GM12878 (cell line): Measurements from ENCODE around the gene SEC16A. TPM values are rescaled to one million over a fixed set of nuclear protein-coding genes. Genes with fewer than 3 reads are reported as not detected.

ENCODE experiments used
- ATAC-seq: fragments of 200-7000 bp; cut with Tn5 transposase; 3 replicates; pipeline ENCODE4 v1.9.1; 2020; ENCODE audit warnings: mild to moderate bottlenecking, moderate library complexity
- BruUV-seq: library from RNA; stranded (reverse); fragments of 400-500 nt; replicated peaks from 2 replicates; lab custom pipeline; 2021; lab: Mats Ljungman, UMichigan
- CTCF ChIA-PET: fragments of 300-600 bp; sonication (Branson Sonifier 250); formaldehyde crosslinking; extraction: SDS; loops from one replicate; lab custom pipeline; 2021; ENCODE audit warnings: inconsistent platforms; lab: Yijun Ruan, JAX
- POLR2A ChIA-PET: fragments of 350-600 bp; formaldehyde crosslinking; extraction: SDS; loops from one replicate; lab custom pipeline; 2021; ENCODE audit warnings: inconsistent platforms; lab: Charles Lee
- RAD21 ChIA-PET: fragments of 300-600 bp; sonication (Branson Sonifier 250); formaldehyde crosslinking; loops from one replicate; lab custom pipeline; 2023; ENCODE audit warnings: antibody characterized with exemption; ENCODE audit not compliant: unreplicated experiment; lab: Charles Lee
- SMC1A ChIA-PET: fragments of 300-600 bp; sonication (Branson Sonifier 250); formaldehyde crosslinking; loops from one replicate; lab custom pipeline; 2023; ENCODE audit not compliant: unreplicated experiment, uncharacterized antibody; lab: Charles Lee
- DNase-seq: peaks from one replicate; pipeline ENCODE4 v3.0.0-alpha.2; 2011; ENCODE audit warnings: low read depth, low spot score
- FAIRE-seq: peaks from 3 replicates; lab custom pipeline; 2011; peaks lifted over from hg19 to GRCh38; lab: Jason Lieb, UNC
- H2AFZ ChIP-seq: 2 replicates; pipeline ENCODE4 v1.6.0; 2011; ENCODE audit warnings: low read depth, low read length, control low read depth; ENCODE audit not compliant: control insufficient read depth
- H3K27ac ChIP-seq: 2 replicates; pipeline ENCODE4 v1.5.1; 2011; ENCODE audit warnings: control low read depth; ENCODE audit not compliant: control insufficient read depth, insufficient read depth
- H3K27me3 ChIP-seq, 2 experiments: replicated peaks in 1 of 2; 2 replicates each; pipeline versions ENCODE4 v1.6.0 to v1.6.1; 2011; ENCODE audit warnings: low read length in 1 of 2; ENCODE audit not compliant: control insufficient read depth in 2 of 2, insufficient read depth in 2 of 2
- H3K36me3 ChIP-seq, 2 experiments: 2 replicates each; pipeline ENCODE4 v1.5.1; 2011; ENCODE audit warnings: low read length in 1 of 2; ENCODE audit not compliant: control insufficient read depth in 2 of 2, insufficient read depth in 2 of 2
- H3K4me1 ChIP-seq: 2 replicates; pipeline ENCODE4 v1.6.1; 2011; ENCODE audit warnings: mild to moderate bottlenecking, low read length, moderate library complexity, mixed read lengths; ENCODE audit not compliant: control insufficient read depth, insufficient read depth
- H3K4me2 ChIP-seq: 2 replicates; pipeline ENCODE4 v1.6.0; 2011; ENCODE audit warnings: control low read depth; ENCODE audit not compliant: control insufficient read depth, insufficient read depth
- H3K4me3 ChIP-seq: fragments of 200-600 bp; sonication (generic); 2 replicates; pipeline ENCODE4 v1.5.1; 2016
- H3K79me2 ChIP-seq: 2 replicates; pipeline ENCODE4 v1.6.0; 2011; ENCODE audit warnings: low read length; ENCODE audit not compliant: control insufficient read depth, insufficient read depth
- H3K9ac ChIP-seq: 2 replicates; pipeline ENCODE4 v1.8.0; 2011; ENCODE audit warnings: low read length, control low read depth, mixed read lengths; ENCODE audit not compliant: control insufficient read depth, insufficient read depth
- H3K9me3 ChIP-seq: replicated peaks from 3 replicates; pipeline ENCODE4 v1.5.1; 2011; ENCODE audit warnings: mild to moderate bottlenecking, low read length; ENCODE audit not compliant: control insufficient read depth, insufficient read depth
- H4K20me1 ChIP-seq: 2 replicates; pipeline ENCODE4 v1.6.0; 2011; ENCODE audit not compliant: control insufficient read depth, insufficient read depth
- BACH1 ChIP-seq: fragments of 450-650 bp; IDR thresholded peaks from 2 replicates; pipeline ENCODE4 v1.6.1; 2017; ENCODE audit warnings: mild to moderate bottlenecking, borderline replicate concordance
- PML ChIP-seq: IDR thresholded peaks from 2 replicates; pipeline ENCODE4 v1.6.1; 2012; ENCODE audit warnings: low read length, inconsistent platforms
- POLR2AphosphoS5 ChIP-seq: IDR thresholded peaks from 2 replicates; pipeline ENCODE4 v1.6.1; 2011; ENCODE audit warnings: mild to moderate bottlenecking, low read length, inconsistent platforms
- RELB ChIP-seq: fragments of 450-650 bp; IDR thresholded peaks from 2 replicates; pipeline ENCODE4 v1.6.1; 2017; ENCODE audit warnings: low read depth, mild to moderate bottlenecking, moderate library complexity
- SREBF1 ChIP-seq: IDR thresholded peaks from 2 replicates; pipeline ENCODE4 v1.6.1; 2012; ENCODE audit warnings: mild to moderate bottlenecking, low read length
- ZNF622 ChIP-seq: fragments of 450-650 bp; IDR thresholded peaks from 2 replicates; pipeline ENCODE4 v1.6.1; 2017; ENCODE audit warnings: mild to moderate bottlenecking, inconsistent platforms
- WGBS: methylation state at CpG from one replicate; pipeline ENCODE4 v1.1.6; 2016; ENCODE audit warnings: low lambda C conversion rate; ENCODE audit not compliant: insufficient replicate concordance, insufficient coverage; ENCODE audit errors: missing lambda C conversion rate; 5-methylcytosine and 5-hydroxymethylcytosine counted together
- in situ Hi-C: fragments of 300-500 bp; cut with MboI; formaldehyde crosslinking; loops from 9 replicates; pipeline ENCODE4 v1.14.3; 2018; ENCODE audit warnings: mixed read lengths
- intact Hi-C: fragments of 100-400 bp; cut with micrococcal nuclease; formaldehyde crosslinking; loops from one replicate; pipeline ENCODE4 v1.14.2; 2022; ENCODE audit not compliant: unreplicated experiment
- polyA plus RNA-seq, 11 experiments: library from polyadenylated mRNA; depleted of rRNA in 4 of 11; unstranded in 6 of 11; stranded (reverse) in 5 of 11; fragments of >200 nt; fragmentation: Nextera tagmentation in 4 of 11; fragmentation: Illumina TruSeq in 1 of 11; extraction: Ambion mirVana in 4 of 11; extraction: Trizol in 1 of 11; gene quantifications; 1 replicate in 1 of 11; 2 replicates in 10 of 11; pipeline versions ENCODE4 v1.2.1 to v1.2.3, GENCODE V29; 2011 to 2016; ENCODE audit warnings: inconsistent platforms in 2 of 11, missing spikeins in 2 of 11, low read depth in 1 of 11
- total RNA-seq, 4 experiments: library from RNA; depleted of rRNA in 3 of 4; stranded (reverse); fragments of >200 nt in 3 of 4; fragmentation: Illumina TruSeq in 1 of 4; extraction: Trizol in 1 of 4; gene quantifications; 2 replicates each; pipeline versions ENCODE4 v1.2.1 to v1.2.3, GENCODE V29; 2013 to 2021
- TF ChIP-seq, protein P1 (sequence below): fragments of 450-650 bp; IDR thresholded peaks from 2 replicates; pipeline ENCODE4 v1.6.1; 2014; ENCODE audit warnings: mild to moderate bottlenecking

Gene SEC16A
- total and polyA plus RNA-seq, 10 of the 15 experiments (the other 5 are each of a cell fraction or from before 2014, with no cell fraction given) = 9.9 to 59.1 (median 21.7) TPM

GRCh38 chr9:136511144-136511669, 28.4 kb upstream of the SEC16A start:
- no peak for TF ChIP-seq POLR2AphosphoS5
- TF ChIP-seq PML = no peak
- no peak for TF ChIP-seq SREBF1
- TF ChIP-seq BACH1 = no peak
- ATAC-seq = no peak
- no peaks in the 10 kb centered on the region for H3K79me2 ChIP-seq
- in situ Hi-C loops = no loop called here
- no peaks in the 10 kb centered on the region for H3K27me3 ChIP-seq
- intact Hi-C loops = no loop called here
- no peak overlapping the region for H3K4me2 ChIP-seq
- H3K9ac ChIP-seq = no peak overlapping the region
- no peaks in the 10 kb centered on the region for H4K20me1 ChIP-seq
- no TSS peak for BruUV-seq
- H2AFZ ChIP-seq = no peak overlapping the region
- H3K36me3 ChIP-seq = peaks cover 2 to 72% of the 10 kb centered on the region in 2 experiments; a peak in 3 of 4 replicates
- FAIRE-seq = no peak
- SMC1A ChIA-PET = no interaction called here
- DNase-seq = no peak
- POLR2A ChIA-PET = no interaction called here
- RAD21 ChIA-PET = no interaction called here
- 91% methylated on average over 28 of the region's 28 CpGs for WGBS
- no peak overlapping the region for H3K27ac ChIP-seq
- no peak overlapping the region for H3K4me3 ChIP-seq
- H3K9me3 ChIP-seq = no peaks in the 10 kb centered on the region
- no peaks in the 10 kb centered on the region for H3K4me1 ChIP-seq
- CTCF ChIA-PET = no interaction called here

- ChIA-PET SMC1A (no interaction called here), CTCF (no interaction called here), RAD21 (no interaction called here), POLR2A (no interaction called here)
- ATAC-seq (no peak), DNase-seq (no peak), FAIRE-seq (no peak)
- Histone ChIP-seq H3K36me3 (peaks cover 2 to 69% of the 10 kb centered on the region in 2 experiments; a peak in 3 of 4 replicates), H3K27me3 (no peaks in the 10 kb centered on the region), H3K27ac (no peak overlapping the region), H3K9ac (no peak overlapping the region), H3K4me1 (no peaks in the 10 kb centered on the region), H4K20me1 (no peaks in the 10 kb centered on the region), H3K4me2 (no peak overlapping the region), H3K9me3 (no peaks in the 10 kb centered on the region), H3K4me3 (no peak overlapping the region), H3K79me2 (no peaks in the 10 kb centered on the region), H2AFZ (no peak overlapping the region)
- TF ChIP-seq PML (no peak), RELB (no peak), ZNF622 (no peak)
- TF ChIP-seq, protein P1, sequence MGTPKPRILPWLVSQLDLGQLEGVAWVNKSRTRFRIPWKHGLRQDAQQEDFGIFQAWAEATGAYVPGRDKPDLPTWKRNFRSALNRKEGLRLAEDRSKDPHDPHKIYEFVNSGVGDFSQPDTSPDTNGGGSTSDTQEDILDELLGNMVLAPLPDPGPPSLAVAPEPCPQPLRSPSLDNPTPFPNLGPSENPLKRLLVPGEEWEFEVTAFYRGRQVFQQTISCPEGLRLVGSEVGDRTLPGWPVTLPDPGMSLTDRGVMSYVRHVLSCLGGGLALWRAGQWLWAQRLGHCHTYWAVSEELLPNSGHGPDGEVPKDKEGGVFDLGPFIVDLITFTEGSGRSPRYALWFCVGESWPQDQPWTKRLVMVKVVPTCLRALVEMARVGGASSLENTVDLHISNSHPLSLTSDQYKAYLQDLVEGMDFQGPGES = no peak
- no TSS peak for BruUV-seq
- 96% methylated on average over 14 of the region's 26 CpGs for WGBS
- intact Hi-C loops (no loop called here), in situ Hi-C loops (no loop called here)
Measured at GRCh38 chr9:136510561-136510960, 27.7 kb upstream of the SEC16A start.
